ENCODE results near the gene KIAA0586. TPM values are rescaled to one million over a fixed set of nuclear protein-coding genes. Genes with fewer than 3 reads are reported as not detected.

Gene KIAA0586
- total RNA-seq, 3 donors from 2014 or later: 22.3 to 29.6 (median 22.4) TPM

DNA sequence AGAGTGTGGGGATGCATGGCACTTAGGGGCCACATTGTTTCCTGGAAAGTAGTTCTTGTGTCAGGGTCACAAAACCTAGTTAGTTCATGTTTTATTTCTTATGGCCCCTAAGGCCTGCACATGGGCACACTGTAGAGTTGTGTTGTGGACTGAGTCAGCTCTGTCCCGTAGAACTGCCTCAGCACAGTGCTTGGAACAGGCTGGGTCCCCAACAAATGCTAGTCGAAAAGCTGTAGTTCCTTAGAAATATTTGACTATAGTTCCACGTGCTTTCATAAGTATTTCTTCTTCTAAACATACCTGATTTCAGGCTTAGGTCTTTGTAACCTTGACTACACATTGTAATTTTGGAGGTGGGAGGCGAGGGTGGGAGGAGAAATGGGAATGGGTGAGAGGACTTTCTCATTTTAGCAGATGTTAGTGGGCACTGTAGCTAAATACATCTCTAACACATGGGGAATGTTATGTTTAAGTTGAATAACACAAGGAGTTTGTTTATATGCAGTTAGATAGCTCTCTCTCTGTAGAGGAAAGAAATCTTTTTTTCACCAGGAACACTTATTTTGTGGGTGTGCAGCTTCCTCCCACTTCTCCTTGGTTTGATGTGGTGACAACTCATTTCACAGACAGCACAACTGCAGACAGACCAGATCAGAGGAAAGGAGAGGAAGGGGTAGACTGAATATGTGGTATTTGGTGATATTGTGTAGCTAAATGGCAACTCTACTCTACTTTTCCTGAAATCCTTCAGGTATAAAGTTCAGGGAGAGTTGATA lies 170.7 kb downstream of the KIAA0586 start:
- no peaks in the 10 kb centered on the region for H3K36me3 ChIP-seq
- no peaks in the 10 kb centered on the region for H3K27me3 ChIP-seq
- DNase-seq (ENCODE audit: low spot score in 2 of 2): no peak
- no peak for TF ChIP-seq POLR2A (IDR thresholded peaks at IDR 0.05)
- no peak for TF ChIP-seq POLR2AphosphoS5 (IDR thresholded peaks at IDR 0.05)
- TF ChIP-seq, protein P1, sequence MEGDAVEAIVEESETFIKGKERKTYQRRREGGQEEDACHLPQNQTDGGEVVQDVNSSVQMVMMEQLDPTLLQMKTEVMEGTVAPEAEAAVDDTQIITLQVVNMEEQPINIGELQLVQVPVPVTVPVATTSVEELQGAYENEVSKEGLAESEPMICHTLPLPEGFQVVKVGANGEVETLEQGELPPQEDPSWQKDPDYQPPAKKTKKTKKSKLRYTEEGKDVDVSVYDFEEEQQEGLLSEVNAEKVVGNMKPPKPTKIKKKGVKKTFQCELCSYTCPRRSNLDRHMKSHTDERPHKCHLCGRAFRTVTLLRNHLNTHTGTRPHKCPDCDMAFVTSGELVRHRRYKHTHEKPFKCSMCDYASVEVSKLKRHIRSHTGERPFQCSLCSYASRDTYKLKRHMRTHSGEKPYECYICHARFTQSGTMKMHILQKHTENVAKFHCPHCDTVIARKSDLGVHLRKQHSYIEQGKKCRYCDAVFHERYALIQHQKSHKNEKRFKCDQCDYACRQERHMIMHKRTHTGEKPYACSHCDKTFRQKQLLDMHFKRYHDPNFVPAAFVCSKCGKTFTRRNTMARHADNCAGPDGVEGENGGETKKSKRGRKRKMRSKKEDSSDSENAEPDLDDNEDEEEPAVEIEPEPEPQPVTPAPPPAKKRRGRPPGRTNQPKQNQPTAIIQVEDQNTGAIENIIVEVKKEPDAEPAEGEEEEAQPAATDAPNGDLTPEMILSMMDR (IDR thresholded peaks at IDR 0.05): no peak
- H3K4me1 ChIP-seq: no peaks in the 10 kb centered on the region
- no peaks in the 10 kb centered on the region for H3K9me3 ChIP-seq
- no peak overlapping the region for H3K27ac ChIP-seq
- no peak overlapping the region for H3K4me3 ChIP-seq
- intact Hi-C loops (cut with DNase I; ENCODE audit: low total_unique reads): no loop called here

DNA sequence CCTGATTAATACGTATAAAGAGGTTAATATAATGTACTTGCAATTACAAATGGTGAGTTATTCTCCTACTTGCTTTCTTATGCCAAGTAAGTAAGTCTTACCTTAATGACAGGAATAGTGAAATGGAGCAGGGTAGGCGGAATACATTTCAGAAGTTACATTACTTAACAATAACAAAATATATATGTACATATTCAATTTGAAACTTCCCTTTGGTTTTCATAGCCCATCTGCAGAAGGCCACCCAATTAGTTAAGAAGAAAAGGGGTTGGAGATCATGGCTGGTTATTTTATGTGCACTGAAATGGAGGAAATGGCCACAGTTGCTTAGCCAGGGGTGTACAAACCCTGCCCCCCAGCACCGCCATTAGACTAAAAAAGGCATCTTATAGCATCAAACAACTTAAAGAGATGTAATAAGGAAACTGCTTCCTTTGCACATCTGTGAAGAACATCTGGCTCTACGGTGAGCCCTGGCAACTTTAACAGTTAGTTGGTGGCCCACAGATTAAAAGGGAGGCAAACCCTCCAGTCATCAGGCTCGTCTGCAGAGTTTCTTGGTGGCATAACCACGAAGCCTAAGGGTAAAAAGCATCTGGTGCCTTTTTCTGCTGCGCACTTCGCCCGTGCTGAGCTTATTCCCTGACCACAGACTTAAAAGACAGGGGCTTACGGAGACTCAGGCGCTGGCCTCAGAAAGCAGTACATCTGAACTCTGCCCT lies 171.4 kb downstream of the KIAA0586 start:
- no peaks in the 10 kb centered on the region for H3K9me3 ChIP-seq
- intact Hi-C loops (cut with DNase I; ENCODE audit: low total_unique reads): no loop called here
- H3K4me3 ChIP-seq: no peak overlapping the region
- no peak overlapping the region for H3K27ac ChIP-seq
- TF ChIP-seq, protein P1 (IDR thresholded peaks at IDR 0.05): no peak
- no peak for DNase-seq (ENCODE audit: low spot score in 2 of 2)
- no peaks in the 10 kb centered on the region for H3K4me1 ChIP-seq
- H3K36me3 ChIP-seq: no peaks in the 10 kb centered on the region
- H3K27me3 ChIP-seq: no peaks in the 10 kb centered on the region

DNA sequence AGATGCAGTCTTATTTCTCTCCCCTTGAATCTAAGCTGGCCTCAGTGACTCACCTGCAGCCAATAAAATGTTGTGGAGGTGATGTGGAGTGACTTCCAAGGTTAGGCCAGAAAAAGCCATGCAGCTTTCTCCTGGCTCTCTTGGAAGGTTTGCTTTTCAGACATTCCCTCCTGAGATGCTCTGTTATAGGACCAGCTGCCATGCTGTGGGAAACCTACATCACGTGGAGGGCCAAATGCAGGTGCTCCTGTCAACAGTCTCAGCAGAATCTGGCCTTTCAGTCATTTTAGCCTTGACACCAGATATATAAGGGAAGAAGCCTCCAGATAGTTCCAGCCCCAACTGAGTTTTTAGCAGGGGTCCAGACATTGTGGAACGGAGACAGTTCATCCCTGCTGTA lies 172.2 kb downstream of the KIAA0586 start:
- intact Hi-C loops (cut with DNase I; ENCODE audit: low total_unique reads): no loop called here
- TF ChIP-seq POLR2A (IDR thresholded peaks at IDR 0.05): no peak
- TF ChIP-seq, protein P1 (IDR thresholded peaks at IDR 0.05): no peak
- no peak for TF ChIP-seq POLR2AphosphoS5 (IDR thresholded peaks at IDR 0.05)
- Histone ChIP-seq H3K4me3 (no peak overlapping the region), H3K36me3 (no peaks in the 10 kb centered on the region), H3K27ac (no peak overlapping the region), H3K4me1 (no peaks in the 10 kb centered on the region), H3K9me3 (no peaks in the 10 kb centered on the region), H3K27me3 (no peaks in the 10 kb centered on the region)
- DNase-seq (ENCODE audit: low spot score in 2 of 2): no peak

Other genes with a start within 250 kb of the KIAA0586 start
- gene ACTR10, start 227.6 kb upstream of the KIAA0586 start, total RNA-seq: 10 to 100 TPM; 42.2 to 71.4 (median 69.4) TPM
- 100 to 1,000 TPM in 1 of 3 donors, 10 to 100 TPM in 2; 76.2 to 113 (median 88.1) TPM for gene PSMA3, start 182.9 kb upstream of the KIAA0586 start, total RNA-seq
- 10 to 100 TPM; 24.6 to 33.1 (median 28.0) TPM for gene ARID4A, start 129.2 kb upstream of the KIAA0586 start, total RNA-seq
- not detected for gene TOMM20L, start 31.8 kb upstream of the KIAA0586 start, total RNA-seq
- gene TIMM9, start 188 bp upstream of the KIAA0586 start, total RNA-seq: 10 to 100 TPM; 37.4 to 70.6 (median 58.4) TPM
- gene DACT1, start 210.2 kb downstream of the KIAA0586 start, total RNA-seq: 1 to 10 TPM; 5.0 to 9.8 (median 5.1) TPM

Measured in breast epithelium (tissue), 4 donors.